Measurements from ENCODE around the gene DNM1. TPM values are rescaled to one million over a fixed set of nuclear protein-coding genes. Genes with fewer than 3 reads are reported as not detected.

DNM1 gene
- total and polyA plus RNA-seq, 2 of the 8 experiments (the other 6 are each of a cell fraction or from before 2014, with no cell fraction given), result 34.3 to 62.7 TPM

DNA sequence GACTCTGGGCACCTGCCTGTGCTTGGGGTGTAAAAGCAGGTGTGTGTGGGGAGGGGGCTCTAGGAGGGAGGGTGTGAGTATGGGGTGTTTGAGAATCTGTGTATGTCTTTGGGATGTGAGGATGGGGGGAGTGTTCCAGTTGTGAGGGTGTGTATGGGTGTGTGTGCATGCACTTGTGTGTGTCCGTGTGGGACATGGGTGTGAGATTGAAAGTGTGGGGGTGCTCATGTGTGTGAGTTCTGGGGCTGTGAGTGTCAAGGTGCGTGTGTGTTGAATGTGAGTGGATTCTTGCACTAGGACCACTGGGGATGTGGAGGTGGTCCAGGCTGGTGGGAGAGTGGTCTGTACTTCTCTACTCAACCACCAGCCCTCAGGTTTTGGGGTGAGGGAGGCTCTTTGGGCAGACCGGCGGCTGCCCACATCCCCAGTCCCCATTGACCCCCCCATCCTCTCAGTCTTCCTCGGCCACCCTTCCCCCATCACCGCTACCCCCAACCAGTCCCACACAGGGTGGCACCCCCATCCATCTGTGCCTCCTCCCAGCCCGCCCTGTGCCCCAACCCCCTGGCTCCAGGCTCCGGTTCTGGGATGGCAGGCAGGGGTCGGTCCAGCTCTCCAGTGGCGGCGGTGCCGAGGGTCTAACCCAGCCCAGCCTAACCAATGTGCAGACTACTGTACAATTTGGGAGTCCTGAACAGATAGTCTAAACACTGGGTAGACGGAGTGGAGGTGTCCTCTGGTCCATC is 41.1 kb downstream of the DNM1 start:
- H3K14ac ChIP-seq (ENCODE audit: insufficient read length), result peak overlapping the region; percentile 49
- H3K23me2 ChIP-seq (ENCODE audit: low read depth, low read length), result peaks cover 7% of the 10 kb centered on the region; the same call in 1 of the 2 replicates
- peak overlapping the region; percentile 22 for H2BK120ac ChIP-seq (replicated peaks; ENCODE audit: low read depth, low read length)
- no peak overlapping the region for H3K9ac ChIP-seq (replicated peaks in 1 of 4; ENCODE audit: extremely low read depth in 1 of 4, low read depth in 3 of 4, low read length in 3 of 4)
- no peak overlapping the region for H3K23ac ChIP-seq (ENCODE audit: insufficient read length)
- H3K27ac ChIP-seq (ENCODE audit: low read depth, low read length), result no peak overlapping the region
- H3K36me3 ChIP-seq (ENCODE audit: control insufficient read depth in 2 of 4, insufficient read depth in 4 of 4, low read length in 3 of 4), result peaks cover 0 to 11% (median 3%) of the 10 kb centered on the region in 4 experiments; a peak in 2 of 8 replicates
- H3K79me2 ChIP-seq (ENCODE audit: control insufficient read depth in 1 of 2, insufficient read depth in 2 of 2, low read length in 2 of 2), result no peaks in the 10 kb centered on the region
- H4K91ac ChIP-seq (replicated peaks; ENCODE audit: insufficient read length, low read length), result peak overlapping the region; percentile 85
- no peak overlapping the region for H4K5ac ChIP-seq (ENCODE audit: insufficient read length, low read depth, low read length)
- H3K56ac ChIP-seq (replicated peaks; ENCODE audit: insufficient read length, low read depth, low read length), result no peak overlapping the region
- H3K18ac ChIP-seq (ENCODE audit: extremely low read depth, low read length), result no peak overlapping the region
- no peak overlapping the region; a peak in 1 of 8 replicates for H3K4me3 ChIP-seq (ENCODE audit: extremely low read depth in 1 of 4, insufficient read depth in 2 of 4, low read depth in 3 of 4, low read length in 4 of 4)
- FAIRE-seq, result no peak
- H4K8ac ChIP-seq (ENCODE audit: extremely low read depth, insufficient read depth, low read length), result peak overlapping the region; percentile 89; the same call in 1 of the 2 replicates
- peaks cover 2 to 6% of the 10 kb centered on the region in 2 experiments for H4K20me1 ChIP-seq (replicated peaks in 1 of 2; ENCODE audit: control insufficient read depth in 1 of 2, insufficient read depth in 2 of 2, low read length in 2 of 2)
- no peak overlapping the region; the same call in 1 of the 2 replicates for H2BK5ac ChIP-seq (ENCODE audit: low read depth, low read length)
- ChIA-PET POLR2A (ENCODE audit: partially characterized antibody) (interaction anchor here (0.9 to 1.3 kb wide), 4 partner anchors 11 to 37 kb away, joined by 3 to 5 read pairs (median 3); no protein-coding TSS in a partner anchor), CTCF (ENCODE audit: partially characterized antibody) (interaction anchor here (4.1 kb wide), 1 partner anchor 11 kb away, joined by 22 read pairs; no protein-coding TSS in a partner anchor)
- no peaks in the 10 kb centered on the region for H3K9me3 ChIP-seq (ENCODE audit: insufficient read depth in 2 of 2, low read depth in 1 of 2, low read length in 1 of 2)
- H2AFZ ChIP-seq (ENCODE audit: low read length), result no peak overlapping the region
- no peak for DNase-seq (ENCODE audit: low read depth in 1 of 2, low spot score in 2 of 2)
- H3K4me2 ChIP-seq (ENCODE audit: insufficient read depth in 1 of 2, low read depth in 2 of 2, low read length in 2 of 2), result peak overlapping the region in 1 of 2 experiments; percentile 14; a peak in 2 of 4 replicates
- no peak overlapping the region for H2BK20ac ChIP-seq (ENCODE audit: low read length)
- no peak for TF ChIP-seq PHF8 (conservative IDR thresholded peaks at IDR 0.05; ENCODE audit: low read depth, low read length)
- no peak for TF ChIP-seq CBX8 (IDR thresholded peaks at IDR 0.05; ENCODE audit: borderline replicate concordance, low read depth, low read length)
- TF ChIP-seq TAF1 (IDR thresholded peaks at IDR 0.05; ENCODE audit: low read depth, low read length), result no peak
- no peak for TF ChIP-seq CHD1 (IDR thresholded peaks at IDR 0.05; ENCODE audit: low read depth, low read length)
- no peak for TF ChIP-seq NRF1 (IDR thresholded peaks at IDR 0.05; ENCODE audit: low read depth, low read length)
- no peak for TF ChIP-seq RNF2 (IDR thresholded peaks at IDR 0.05; ENCODE audit: borderline replicate concordance, low read depth, low read length, missing control alignments, poor library complexity, severe bottlenecking)
- no peak for TF ChIP-seq POLR2A (IDR thresholded peaks at IDR 0.05; ENCODE audit: control extremely low read depth in 1 of 2, low read depth in 2 of 2, low read length in 2 of 2)
- no peak for TF ChIP-seq NANOG (IDR thresholded peaks at IDR 0.05; ENCODE audit: insufficient read depth, low read depth, low read length, poor library complexity, severe bottlenecking)
- no peak for TF ChIP-seq HDAC6 (IDR thresholded peaks at IDR 0.05; ENCODE audit: low read depth, low read length)
- no peak for TF ChIP-seq BACH1 (IDR thresholded peaks at IDR 0.05; ENCODE audit: low read length)
- WGBS, 2 experiments (ENCODE audit: extremely low coverage in 1 of 2, insufficient coverage in 1 of 2, insufficient read length in 1 of 2, insufficient replicate concordance in 2 of 2, low coverage in 1 of 2, low lambda C conversion rate in 2 of 2, missing lambda C conversion rate in 1 of 2), result 89% methylated on average over 10 of the region's 13 CpGs; no CpG with 5 or more reads in 1 of the 2 experiments
- H3K4ac ChIP-seq (replicated peaks; ENCODE audit: insufficient read length, low read depth, low read length), result no peak overlapping the region
- peak overlapping the region; percentile 88; the same call in 1 of the 2 replicates for H2BK15ac ChIP-seq (ENCODE audit: low read length)
- peak overlapping the region; percentile 84; the same call in 1 of the 2 replicates for H2BK12ac ChIP-seq (ENCODE audit: low read depth, low read length)
- peak overlapping the region; percentile 90; the same call in 1 of the 2 replicates for H2AK5ac ChIP-seq (ENCODE audit: low read depth, low read length)
- peaks cover 3 to 19% (median 10%) of the 10 kb centered on the region in 4 experiments for H3K4me1 ChIP-seq (replicated peaks in 1 of 4; ENCODE audit: control insufficient read depth in 3 of 4, insufficient read depth in 4 of 4, low read length in 3 of 4)
- no peaks in the 10 kb centered on the region for H3K79me1 ChIP-seq (ENCODE audit: low read depth, low read length)
- H3K27me3 ChIP-seq (replicated peaks in 1 of 4; ENCODE audit: control insufficient read depth in 3 of 4, extremely low read depth in 1 of 4, insufficient read depth in 3 of 4, low read length in 3 of 4), result no peaks in the 10 kb centered on the region
